Gastroesophageal sphincter (tissue), 4 donors: ENCODE measurements around the gene L3MBTL3. TPM values are rescaled to one million over a fixed set of nuclear protein-coding genes. Genes with fewer than 3 reads are reported as not detected.

Experiments used
- ATAC-seq: fragments of 150-250 bp; one replicate; pipeline ENCODE4 v1.9.1; 2016; ENCODE audit warnings: mild to moderate bottlenecking, moderate library complexity
- H3K27ac ChIP-seq, 4 donors: fragments of 200-600 bp; sonication (generic) in 3 of 4; 1 replicate in 3 of 4; 2 replicates in 1 of 4; pipeline ENCODE4 v1.5.1; 2016 to 2019
- H3K27me3 ChIP-seq: fragments of 200-600 bp; sonication (generic); one replicate; pipeline ENCODE4 v1.5.1; 2019
- H3K36me3 ChIP-seq, 2 donors: fragments of 200-600 bp; sonication (generic); one replicate each; pipeline ENCODE4 v1.5.1; 2019; ENCODE audit warnings: control low read depth in 1 of 2
- H3K4me1 ChIP-seq, 3 donors: fragments of 200-600 bp; sonication (generic); 1 replicate in 2 of 3; 2 replicates in 1 of 3; pipeline ENCODE4 v1.5.1; 2016 to 2019; ENCODE audit warnings: control low read depth in 2 of 3
- H3K4me3 ChIP-seq, 2 donors: fragments of 200-600 bp; sonication (generic); one replicate each; pipeline ENCODE4 v1.5.1; 2019; ENCODE audit warnings: mild to moderate bottlenecking in 1 of 2, moderate library complexity in 1 of 2
- H3K9me3 ChIP-seq, 3 donors: fragments of 200-600 bp; sonication (generic); one replicate each; pipeline ENCODE4 v1.5.1; 2017 to 2019; ENCODE audit warnings: control low read depth in 2 of 3
- CTCF ChIP-seq, 4 experiments: fragments of 200-600 bp in 2 of 4; fragments of 450-650 bp in 2 of 4; sonication (generic) in 1 of 4; IDR thresholded peaks; one replicate each; pipeline ENCODE4 v1.5.1; 2017 to 2019; ENCODE audit warnings: antibody characterized with exemption in 4 of 4, mild to moderate bottlenecking in 2 of 4, moderate library complexity in 2 of 4
- EP300 ChIP-seq: sonication (generic); formaldehyde crosslinking; IDR thresholded peaks from one replicate; pipeline ENCODE4 v1.6.1; 2017; ENCODE audit warnings: antibody characterized with exemption, mild to moderate bottlenecking
- POLR2A ChIP-seq, 2 donors: fragments of 450-650 bp; IDR thresholded peaks; one replicate each; pipeline ENCODE4 v1.6.1; 2017; ENCODE audit warnings: antibody characterized with exemption in 2 of 2, mild to moderate bottlenecking in 2 of 2, moderate library complexity in 1 of 2
- POLR2AphosphoS5 ChIP-seq: sonication (generic); formaldehyde crosslinking; IDR thresholded peaks from one replicate; pipeline ENCODE4 v1.6.1; 2017; ENCODE audit warnings: antibody characterized with exemption
- WGBS, 2 donors: methylation state at CpG; one replicate each; pipeline ENCODE4 v1.1.5; 2018; ENCODE audit warnings: low coverage in 1 of 2; 5-methylcytosine and 5-hydroxymethylcytosine counted together
- total RNA-seq, 4 donors: library from RNA; depleted of rRNA; stranded (reverse); fragments of >200 nt; gene quantifications; one replicate each; pipeline ENCODE4 v1.1.0, GENCODE V29; 2016

Gene L3MBTL3
- total RNA-seq, 4 donors from 2014 or later = 3.6 to 6.3 (median 4.8) TPM

- Histone ChIP-seq H3K36me3 (peaks cover 0 to 24% of the 10 kb centered on the region in 2 donors), H3K4me1 (no peaks in the 10 kb centered on the region), H3K4me3 (no peak overlapping the region), H3K9me3 (no peaks in the 10 kb centered on the region), H3K27me3 (no peaks in the 10 kb centered on the region), H3K27ac (no peak overlapping the region)
- no peak for TF ChIP-seq CTCF (IDR thresholded peaks at IDR 0.05)
- no peak for TF ChIP-seq EP300
- TF ChIP-seq POLR2A (IDR thresholded peaks at IDR 0.05) = no peak
- no peak for TF ChIP-seq POLR2AphosphoS5
- 50 to 64% methylated on average over 1 of the region's 1 CpG for WGBS, 2 donors
- ATAC-seq = no peak
Observed at GRCh38 chr6:130046671-130047070, 28.3 kb downstream of the L3MBTL3 start.

DNA sequence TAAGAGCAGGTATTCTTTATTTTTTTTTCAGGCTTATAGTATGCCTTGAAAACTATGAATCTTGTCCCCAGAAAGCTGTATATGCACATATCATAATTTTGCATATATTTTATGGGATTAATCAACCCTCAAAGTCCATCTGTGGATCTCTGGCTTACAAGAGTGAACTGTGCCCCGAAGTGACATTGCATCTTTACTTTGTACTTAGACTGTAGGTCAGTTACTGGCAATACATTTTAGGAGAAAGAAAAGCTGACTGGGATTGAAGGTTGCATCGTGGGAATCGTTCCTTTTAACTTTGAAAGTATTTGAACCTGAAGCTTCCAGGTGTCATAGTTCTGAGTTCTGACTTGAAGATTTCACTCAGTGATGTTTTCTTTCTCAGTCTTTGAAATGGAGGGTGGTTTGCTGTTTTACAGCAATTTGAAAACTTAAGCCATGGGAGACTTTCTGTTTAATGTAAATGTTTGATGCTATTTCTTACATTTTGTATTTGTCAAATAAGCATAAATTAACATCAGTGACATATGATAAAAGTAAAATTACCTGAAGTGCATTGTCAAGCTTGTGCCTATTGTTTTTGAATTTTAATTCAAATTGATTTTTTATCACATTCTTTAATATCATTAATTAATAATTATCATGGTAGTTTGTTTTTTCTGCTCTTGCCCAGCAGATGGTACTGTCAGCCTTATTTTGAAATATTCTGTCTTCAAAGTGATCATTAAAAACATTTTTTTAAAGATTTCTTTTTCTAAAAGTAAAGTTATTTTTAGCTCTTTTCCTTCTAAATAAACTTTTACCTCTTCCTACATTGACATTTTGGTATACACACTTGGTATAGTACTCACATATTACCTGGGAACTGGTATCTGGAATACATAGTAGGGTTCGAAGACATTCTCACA lies 29.0 kb downstream of the L3MBTL3 start:
- Histone ChIP-seq H3K27ac (no peak overlapping the region), H3K4me3 (no peak overlapping the region), H3K4me1 (no peaks in the 10 kb centered on the region), H3K9me3 (no peaks in the 10 kb centered on the region), H3K27me3 (no peaks in the 10 kb centered on the region), H3K36me3 (peaks cover 0 to 26% of the 10 kb centered on the region in 2 donors)
- ATAC-seq = no peak
- TF ChIP-seq POLR2AphosphoS5 (no peak), CTCF (IDR thresholded peaks at IDR 0.05) (no peak), EP300 (no peak), POLR2A (IDR thresholded peaks at IDR 0.05) (no peak)
- WGBS, 2 donors = 64 to 66% methylated on average over 4 of the region's 4 CpGs

- Histone ChIP-seq H3K4me1 (no peaks in the 10 kb centered on the region), H3K27ac (no peak overlapping the region), H3K27me3 (no peaks in the 10 kb centered on the region), H3K36me3 (peaks cover 0 to 54% of the 10 kb centered on the region in 2 donors), H3K9me3 (no peaks in the 10 kb centered on the region), H3K4me3 (no peak overlapping the region)
- no peak for TF ChIP-seq POLR2A (IDR thresholded peaks at IDR 0.05)
- WGBS, 2 donors = 84 to 100% methylated on average over 2 of the region's 2 CpGs
- ATAC-seq = no peak
Observed at GRCh38 chr6:130050230-130050629, 31.8 kb downstream of the L3MBTL3 start.

GRCh38 chr6:130054725-130055124 lies 36.3 kb downstream of the L3MBTL3 start:
- Histone ChIP-seq H3K27me3 (no peaks in the 10 kb centered on the region), H3K9me3 (no peaks in the 10 kb centered on the region), H3K4me3 (no peak overlapping the region), H3K4me1 (no peaks in the 10 kb centered on the region), H3K36me3 (peaks cover 0 to 81% of the 10 kb centered on the region in 2 donors), H3K27ac (no peak overlapping the region)
- no peak for TF ChIP-seq POLR2A (IDR thresholded peaks at IDR 0.05)
- no peak for TF ChIP-seq CTCF (IDR thresholded peaks at IDR 0.05)
- TF ChIP-seq POLR2AphosphoS5 = no peak
- no peak for TF ChIP-seq EP300
- no peak for ATAC-seq
- 97 to 98% methylated on average over 6 to 7 of the region's 7 CpGs for WGBS, 2 donors

GRCh38 chr6:130055271-130055670 lies 36.9 kb downstream of the L3MBTL3 start:
- Histone ChIP-seq H3K4me3 (no peak overlapping the region), H3K27me3 (no peaks in the 10 kb centered on the region), H3K9me3 (no peaks in the 10 kb centered on the region), H3K36me3 (peaks cover 0 to 80% of the 10 kb centered on the region in 2 donors), H3K27ac (no peak overlapping the region), H3K4me1 (no peaks in the 10 kb centered on the region)
- WGBS, 2 donors = no CpG with 5 or more reads among the region's 1 CpG
- TF ChIP-seq POLR2A (IDR thresholded peaks at IDR 0.05) (no peak), EP300 (no peak), POLR2AphosphoS5 (no peak), CTCF (IDR thresholded peaks at IDR 0.05) (no peak)
- ATAC-seq = no peak
